KOPT-K1 (cell line): ENCODE results near the gene SLC38A3.
"Not testable (repeated sequence)": the region's sequence is repeated elsewhere in the genome, so short reads cannot be mapped to it uniquely, and the experiment has no call there.

Source experiments
- H3K27ac ChIP-seq: fragments of 200-600 bp; sonication (generic); 2 replicates; pipeline ENCODE4 v1.5.1; 2016; ENCODE audit warnings: antibody characterized with exemption, mild to moderate bottlenecking, low read depth, low read length; ENCODE audit not compliant: poor library complexity, severe bottlenecking
- H3K36me3 ChIP-seq: fragments of 200-600 bp; sonication (generic); 2 replicates; pipeline ENCODE4 v1.5.1; 2017; ENCODE audit warnings: antibody characterized with exemption, mild to moderate bottlenecking, low read length, moderate library complexity; ENCODE audit not compliant: insufficient read depth
- H3K9me3 ChIP-seq: fragments of 200-600 bp; sonication (generic); 2 replicates; pipeline ENCODE4 v1.5.1; 2017; ENCODE audit warnings: antibody characterized with exemption, low read length, mild to moderate bottlenecking; ENCODE audit not compliant: insufficient read depth, poor library complexity, severe bottlenecking

SLC38A3 gene

GRCh38 chr3:50237133-50237651 lies 32.1 kb downstream of the SLC38A3 start:
- peak overlapping the region; percentile 91 for H3K27ac ChIP-seq
- peaks cover 34% of the 10 kb centered on the region for H3K36me3 ChIP-seq

GRCh38 chr3:50237754-50238548 lies 32.9 kb downstream of the SLC38A3 start:
- Histone ChIP-seq H3K9me3 (no peaks in the 10 kb centered on the region), H3K36me3 (peaks cover 42% of the 10 kb centered on the region), H3K27ac (peak overlapping the region; percentile 91)

More at GRCh38 chr3:50237133-50237651, 32.1 kb downstream of the SLC38A3 start:
- no peaks in the 10 kb centered on the region for H3K9me3 ChIP-seq

GRCh38 chr3:50238549-50239026 lies 33.5 kb downstream of the SLC38A3 start:
- no peaks in the 10 kb centered on the region for H3K9me3 ChIP-seq
- peak overlapping the region; percentile 91 for H3K27ac ChIP-seq
- peaks cover 48% of the 10 kb centered on the region for H3K36me3 ChIP-seq

GRCh38 chr3:50239649-50240048 lies 34.6 kb downstream of the SLC38A3 start:
- Histone ChIP-seq H3K36me3 (peaks cover 56% of the 10 kb centered on the region), H3K9me3 (no peaks in the 10 kb centered on the region), H3K27ac (no peak overlapping the region)

- Histone ChIP-seq H3K27ac (peak overlapping the region; percentile 7), H3K36me3 (peaks cover 57% of the 10 kb centered on the region), H3K9me3 (no peaks in the 10 kb centered on the region)
These were observed 36.1 kb downstream of the SLC38A3 start for GRCh38 chr3:50241163-50241562.

- H3K27ac ChIP-seq: peak overlapping the region; percentile 36
- H3K36me3 ChIP-seq: peaks cover 57% of the 10 kb centered on the region
- H3K9me3 ChIP-seq: no peaks in the 10 kb centered on the region
These were observed 36.8 kb downstream of the SLC38A3 start for GRCh38 chr3:50241713-50242380.

- H3K36me3 ChIP-seq: peaks cover 61% of the 10 kb centered on the region
- no peaks in the 10 kb centered on the region for H3K9me3 ChIP-seq
- peak overlapping the region; percentile 36 for H3K27ac ChIP-seq
These were observed 37.3 kb downstream of the SLC38A3 start for GRCh38 chr3:50242381-50242770.

- peaks cover 67% of the 10 kb centered on the region for H3K36me3 ChIP-seq
- no peaks in the 10 kb centered on the region for H3K9me3 ChIP-seq
- peak overlapping the region; percentile 36 for H3K27ac ChIP-seq
These were observed 37.9 kb downstream of the SLC38A3 start for GRCh38 chr3:50242851-50243542.

- peaks cover 72% of the 10 kb centered on the region for H3K36me3 ChIP-seq
- H3K9me3 ChIP-seq: no peaks in the 10 kb centered on the region
- peak overlapping the region; percentile 36 for H3K27ac ChIP-seq
These were observed 38.4 kb downstream of the SLC38A3 start for GRCh38 chr3:50243543-50243895.

- Histone ChIP-seq H3K27ac (peak overlapping the region; percentile 7), H3K36me3 (peaks cover 73% of the 10 kb centered on the region)
- not testable (repeated sequence) for H3K9me3 ChIP-seq
These were observed 39.7 kb downstream of the SLC38A3 start for GRCh38 chr3:50244813-50245212.

GRCh38 chr3:50245251-50245745 lies 40.2 kb downstream of the SLC38A3 start:
- H3K27ac ChIP-seq: peak overlapping the region; percentile 75
- H3K36me3 ChIP-seq: peaks cover 73% of the 10 kb centered on the region
- H3K9me3 ChIP-seq: no peaks in the 10 kb centered on the region

GRCh38 chr3:50245831-50246516 lies 40.9 kb downstream of the SLC38A3 start:
- no peaks in the 10 kb centered on the region for H3K9me3 ChIP-seq
- peaks cover 73% of the 10 kb centered on the region for H3K36me3 ChIP-seq
- H3K27ac ChIP-seq: peak overlapping the region; percentile 75

GRCh38 chr3:50246517-50246954 lies 41.5 kb downstream of the SLC38A3 start:
- peak overlapping the region; percentile 75 for H3K27ac ChIP-seq

GRCh38 chr3:50248387-50248786 lies 43.3 kb downstream of the SLC38A3 start:
- Histone ChIP-seq H3K9me3 (no peaks in the 10 kb centered on the region), H3K36me3 (peaks cover 75% of the 10 kb centered on the region), H3K27ac (no peak overlapping the region)

More at GRCh38 chr3:50246517-50246954, 41.5 kb downstream of the SLC38A3 start:
- Histone ChIP-seq H3K36me3 (peaks cover 73% of the 10 kb centered on the region), H3K9me3 (no peaks in the 10 kb centered on the region)
